NK-92 (cell line): Measurements from ENCODE around the gene LUC7L2.
"Not testable (repeated sequence)": the region's sequence is repeated elsewhere in the genome, so short reads cannot be mapped to it uniquely, and the experiment has no call there.

Experiments used
- DNase-seq: peaks from one replicate; lab custom pipeline; 2025; ENCODE audit not compliant: unreplicated experiment; lab: John Stamatoyannopoulos, UW

Gene LUC7L2

DNA sequence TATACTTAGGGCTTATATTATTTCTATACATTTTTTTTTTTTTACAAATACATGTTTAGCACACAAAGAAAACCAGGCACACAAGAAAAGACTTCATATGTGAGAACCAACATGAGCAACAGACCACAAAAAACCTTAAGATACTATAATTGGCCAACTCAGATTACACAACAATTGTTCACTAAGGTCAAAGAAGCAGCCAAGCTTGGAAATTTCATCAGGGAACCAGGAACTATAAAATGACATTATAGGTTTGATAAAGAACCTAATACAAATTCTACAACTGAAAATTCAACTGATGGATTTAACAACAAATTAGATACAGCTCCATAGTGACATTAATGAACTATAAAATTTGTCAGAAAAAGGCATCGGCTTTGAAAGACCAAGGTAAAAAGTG is 4.4 kb upstream of the LUC7L2 start:
- no peak for DNase-seq

- DNase-seq: not testable (repeated sequence)
These were observed 1.8 kb upstream of the LUC7L2 start for GRCh38 chr7:139357729-139358506.

- no peak for DNase-seq
These were observed 941 bp upstream of the LUC7L2 start for GRCh38 chr7:139358541-139359365.

GRCh38 chr7:139360210-139360947 is 685 bp downstream of the LUC7L2 start:
- peak; percentile 95 for DNase-seq

- no peak for DNase-seq
These were observed 1.2 kb downstream of the LUC7L2 start for GRCh38 chr7:139360948-139361307.

- no peak for DNase-seq
These were observed 1.8 kb downstream of the LUC7L2 start for GRCh38 chr7:139361523-139361922.

GRCh38 chr7:139362302-139362701 is 2.6 kb downstream of the LUC7L2 start:
- no peak for DNase-seq

GRCh38 chr7:139362981-139363380 is 3.3 kb downstream of the LUC7L2 start:
- no peak for DNase-seq

GRCh38 chr7:139365336-139365735 is 5.6 kb downstream of the LUC7L2 start:
- no peak for DNase-seq

DNA sequence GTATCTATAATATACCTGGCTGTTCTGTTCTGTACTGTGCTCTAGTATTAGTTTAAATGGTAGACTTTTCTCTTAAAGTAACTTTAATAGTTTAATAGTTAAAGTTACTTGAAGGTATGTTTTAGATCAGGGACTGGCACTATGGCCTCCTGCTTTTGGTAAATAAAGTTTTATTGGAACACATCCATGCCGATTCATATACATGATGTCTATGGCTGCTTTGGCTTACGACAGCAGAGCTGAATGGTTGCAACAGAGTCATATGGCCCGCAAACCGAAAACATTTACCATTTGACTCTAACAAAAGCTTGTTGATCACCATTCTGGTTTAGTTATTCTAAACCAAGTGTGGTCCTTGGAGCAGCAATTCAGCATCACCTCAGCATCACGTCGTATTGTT is 6.7 kb downstream of the LUC7L2 start:
- no peak for DNase-seq

- DNase-seq: no peak
These were observed 7.9 kb downstream of the LUC7L2 start for GRCh38 chr7:139367438-139368155.

DNA sequence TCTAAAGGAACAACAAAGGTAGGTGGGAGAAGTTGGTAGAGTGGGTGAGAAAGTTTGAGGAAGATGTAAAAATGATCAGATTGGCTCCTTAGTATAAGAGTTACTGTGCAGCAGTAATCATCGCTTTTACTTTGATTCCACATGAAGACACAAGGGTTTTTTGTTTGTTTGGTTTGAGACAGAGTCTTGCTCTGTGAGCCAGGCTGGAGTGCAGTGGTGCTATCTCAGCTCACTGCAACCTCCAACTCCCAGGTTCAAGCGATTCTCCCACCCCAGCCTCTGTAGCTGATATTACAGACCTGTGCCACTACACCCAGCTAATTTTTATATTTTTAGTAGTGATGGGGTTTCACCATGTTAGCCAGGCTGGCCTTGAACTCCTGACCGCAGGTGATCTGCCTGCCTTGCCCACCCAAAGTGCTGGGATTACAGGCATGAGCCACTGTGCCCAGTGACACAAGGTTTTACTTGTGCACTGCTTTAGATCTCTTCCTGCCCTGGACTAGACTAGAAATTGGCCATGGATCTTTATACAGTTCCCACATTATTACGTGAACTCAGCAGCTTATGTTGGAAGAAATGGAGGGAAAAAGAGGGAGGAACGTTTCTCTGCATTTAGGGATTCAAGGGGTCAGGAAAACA is 10.7 kb downstream of the LUC7L2 start:
- DNase-seq: no peak

- no peak for DNase-seq
These were observed 11.2 kb downstream of the LUC7L2 start for GRCh38 chr7:139370943-139371313.

GRCh38 chr7:139374246-139374645 is 14.6 kb downstream of the LUC7L2 start:
- DNase-seq: no peak

GRCh38 chr7:139382439-139382838 is 22.7 kb downstream of the LUC7L2 start:
- DNase-seq: no peak

GRCh38 chr7:139384611-139385010 is 24.9 kb downstream of the LUC7L2 start:
- DNase-seq: no peak

GRCh38 chr7:139387594-139387993 is 27.9 kb downstream of the LUC7L2 start:
- no peak for DNase-seq

DNA sequence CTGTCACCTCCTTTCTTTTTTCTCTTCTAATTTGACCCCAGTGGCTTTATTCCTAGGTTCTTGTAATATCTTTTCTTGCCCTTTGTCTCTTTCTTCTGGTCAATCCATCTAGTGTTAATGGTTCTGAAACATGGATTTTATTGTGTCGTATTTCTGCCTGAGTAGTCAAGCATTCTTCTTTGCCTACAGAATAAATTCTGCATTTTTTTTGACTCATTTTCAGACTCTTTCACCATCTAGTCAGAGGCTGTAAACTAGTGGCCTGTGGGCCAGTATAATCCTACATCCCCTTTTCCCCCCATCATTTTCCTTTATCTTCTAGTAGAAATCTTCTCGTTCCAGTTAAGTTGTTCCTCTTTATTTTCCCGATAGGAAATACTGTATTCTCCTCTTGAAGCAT is 29.4 kb downstream of the LUC7L2 start:
- DNase-seq: no peak

GRCh38 chr7:139389774-139390173 is 30.1 kb downstream of the LUC7L2 start:
- DNase-seq: no peak

DNA sequence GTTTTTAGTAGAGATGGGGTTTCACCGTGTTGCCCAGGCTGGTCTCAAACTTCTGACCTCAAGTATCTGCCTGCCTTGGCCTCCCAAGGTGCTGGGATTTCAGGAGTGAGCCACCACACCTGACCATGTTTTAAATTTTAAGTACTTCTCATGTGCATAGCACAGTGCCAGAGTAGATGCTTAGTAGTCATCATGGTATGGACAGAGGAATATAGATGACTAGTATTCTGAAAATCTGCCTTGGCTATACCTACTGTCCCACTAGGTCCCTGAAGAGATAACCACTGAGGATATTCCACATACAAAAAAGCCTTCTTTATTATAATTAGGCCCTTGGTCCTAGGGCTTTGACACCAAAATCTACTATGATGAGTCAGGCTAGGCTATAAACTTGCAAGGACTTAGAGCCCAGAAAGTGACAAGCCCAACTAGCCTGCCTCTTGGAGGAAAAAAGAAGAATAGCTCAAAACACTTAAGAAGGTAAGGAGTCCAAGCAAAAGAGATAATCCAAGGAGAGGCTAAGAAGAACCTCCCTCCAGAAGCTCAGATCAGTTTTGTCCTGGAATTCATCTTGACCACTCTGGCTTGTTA is 34.0 kb downstream of the LUC7L2 start:
- DNase-seq: no peak
